SU-DHL-6 (cell line): ENCODE measurements around the gene PAGE2.

ENCODE experiments used
- CTCF ChIP-seq: fragments of 200-600 bp; sonication (generic); IDR thresholded peaks from one replicate; pipeline ENCODE4 v1.5.1; 2017; ENCODE audit warnings: antibody characterized with exemption, mild to moderate bottlenecking, low read length, moderate library complexity; ENCODE audit not compliant: insufficient read depth, poor library complexity, severe bottlenecking
- EZH2phosphoT487 ChIP-seq: fragments of 200-600 bp; sonication (generic), shearing (Covaris generic); conservative IDR thresholded peaks from 2 replicates; pipeline ENCODE4 v1.6.1; 2018; ENCODE audit warnings: mild to moderate bottlenecking, antibody characterized with exemption, low read length, moderate library complexity, mixed read lengths

GRCh38 chrX:55057675-55058249, 31.1 kb upstream of the PAGE2 start:
- peak; percentile 49 for TF ChIP-seq CTCF
- no peak for TF ChIP-seq EZH2phosphoT487
